HG03139 (cell line): Measurements from ENCODE around the gene GALNT15.

Experiments used
- ATAC-seq: cut with Tn5 transposase; IDR thresholded peaks from one replicate; pipeline ENCODE4 v1.9.1; 2021; ENCODE audit not compliant: unreplicated experiment

GALNT15 gene

GRCh38 chr3:16280671-16281070 is 106.2 kb downstream of the GALNT15 start:
- no peak for ATAC-seq
